H1 (cell line): ENCODE data around the gene HIC1. TPM values are rescaled to one million over a fixed set of nuclear protein-coding genes. Genes with fewer than 3 reads are reported as not detected.

ENCODE experiments used
- CTCF ChIA-PET: fragments of 300-600 bp; sonication (Branson Sonifier 250); formaldehyde crosslinking; loops from one replicate; lab custom pipeline; 2021; ENCODE audit not compliant: partially characterized antibody; lab: Charles Lee
- POLR2A ChIA-PET: fragments of 300-600 bp; sonication (Branson Sonifier 250); formaldehyde crosslinking; loops from one replicate; lab custom pipeline; 2021; ENCODE audit warnings: inconsistent platforms; ENCODE audit not compliant: partially characterized antibody; lab: Charles Lee
- DNase-seq, 2 experiments: peaks; one replicate each; pipeline versions ENCODE4 v3.0.0 to v3.0.0-alpha.2; 2010 to 2022; ENCODE audit warnings: low spot score in 2 of 2, low read depth in 1 of 2, mixed read lengths in 1 of 2
- FAIRE-seq: peaks from 2 replicates; lab custom pipeline; 2011; peaks lifted over from hg19 to GRCh38; lab: Jason Lieb, UNC
- H2AFZ ChIP-seq: 2 replicates; pipeline ENCODE4 v1.8.1; 2012; ENCODE audit warnings: low read length, inconsistent platforms
- H2AK5ac ChIP-seq: 2 replicates; pipeline ENCODE4 v1.6.1; 2013; ENCODE audit warnings: low read depth, low read length
- H2BK120ac ChIP-seq: replicated peaks from 2 replicates; pipeline ENCODE3; 2013; ENCODE audit warnings: low read depth, low read length, inconsistent platforms
- H2BK12ac ChIP-seq: 2 replicates; pipeline ENCODE4 v1.6.1; 2013; ENCODE audit warnings: low read depth, low read length
- H2BK15ac ChIP-seq: 2 replicates; pipeline ENCODE4 v1.6.1; 2013; ENCODE audit warnings: low read length
- H2BK20ac ChIP-seq: 2 replicates; pipeline ENCODE4 v1.6.1; 2013; ENCODE audit warnings: low read length
- H2BK5ac ChIP-seq: 2 replicates; pipeline ENCODE4 v1.6.1; 2013; ENCODE audit warnings: low read depth, low read length
- H3K14ac ChIP-seq: 2 replicates; pipeline ENCODE4 v1.6.1; 2013; ENCODE audit warnings: inconsistent platforms; ENCODE audit not compliant: insufficient read length
- H3K18ac ChIP-seq: 2 replicates; pipeline ENCODE4 v1.6.1; 2013; ENCODE audit warnings: low read length; ENCODE audit errors: extremely low read depth
- H3K23ac ChIP-seq: 2 replicates; pipeline ENCODE4 v1.6.1; 2013; ENCODE audit warnings: inconsistent platforms; ENCODE audit not compliant: insufficient read length
- H3K23me2 ChIP-seq: 2 replicates; pipeline ENCODE4 v1.6.1; 2013; ENCODE audit warnings: low read depth, low read length
- H3K27ac ChIP-seq: 2 replicates; pipeline ENCODE4 v1.6.1; 2011; ENCODE audit warnings: low read depth, low read length, inconsistent platforms
- H3K27me3 ChIP-seq, 4 experiments: replicated peaks in 1 of 4; 1 replicate in 1 of 4; 2 replicates in 3 of 4; pipeline versions ENCODE4 v1.6.1 to v1.8.1; 2011 to 2013; ENCODE audit warnings: low read length in 3 of 4, mild to moderate bottlenecking in 3 of 4, inconsistent platforms in 2 of 4, mixed read lengths in 2 of 4, moderate library complexity in 1 of 4; ENCODE audit not compliant: control insufficient read depth in 3 of 4, insufficient read depth in 3 of 4; ENCODE audit errors: extremely low read depth in 1 of 4
- H3K36me3 ChIP-seq, 4 experiments: 2 replicates each; pipeline versions ENCODE4 v1.6.1 to v1.8.1; 2011 to 2013; ENCODE audit warnings: mild to moderate bottlenecking in 4 of 4, low read length in 3 of 4, moderate library complexity in 2 of 4, control low read depth in 1 of 4, inconsistent platforms in 1 of 4; ENCODE audit not compliant: insufficient read depth in 4 of 4, control insufficient read depth in 2 of 4
- H3K4ac ChIP-seq: replicated peaks from 2 replicates; pipeline ENCODE3; 2013; ENCODE audit warnings: low read length, low read depth, mixed read lengths, inconsistent platforms; ENCODE audit not compliant: insufficient read length
- H3K4me1 ChIP-seq, 4 experiments: replicated peaks in 1 of 4; 1 replicate in 1 of 4; 2 replicates in 3 of 4; pipeline versions ENCODE4 v1.6.1 to v1.8.1; 2011 to 2013; ENCODE audit warnings: low read length in 3 of 4, inconsistent platforms in 2 of 4, mixed read lengths in 1 of 4; ENCODE audit not compliant: insufficient read depth in 4 of 4, control insufficient read depth in 3 of 4
- H3K4me2 ChIP-seq, 2 experiments: 2 replicates each; pipeline versions ENCODE4 v1.6.1 to v1.8.1; 2011 to 2013; ENCODE audit warnings: low read depth in 2 of 2, low read length in 2 of 2, control low read depth in 1 of 2, inconsistent platforms in 1 of 2, mild to moderate bottlenecking in 1 of 2; ENCODE audit not compliant: insufficient read depth in 1 of 2
- H3K4me3 ChIP-seq, 4 experiments: fragments of 200-600, 300-600 bp in 1 of 4; sonication (generic), shearing (Covaris generic), sonication (Bioruptor Twin) in 1 of 4; 2 replicates each; pipeline versions ENCODE4 v1.5.1 to v1.8.1; 2011 to 2016; ENCODE audit warnings: low read length in 4 of 4, low read depth in 3 of 4, control low read depth in 2 of 4, inconsistent platforms in 2 of 4, mild to moderate bottlenecking in 2 of 4, mixed read lengths in 1 of 4, moderate library complexity in 1 of 4; ENCODE audit not compliant: insufficient read depth in 2 of 4; ENCODE audit errors: extremely low read depth in 1 of 4
- H3K56ac ChIP-seq: replicated peaks from 2 replicates; pipeline ENCODE3; 2013; ENCODE audit warnings: low read depth, mild to moderate bottlenecking, mixed read lengths, low read length, inconsistent platforms; ENCODE audit not compliant: insufficient read length
- H3K79me1 ChIP-seq: 2 replicates; pipeline ENCODE4 v1.6.1; 2013; ENCODE audit warnings: low read depth, low read length, control low read depth
- H3K79me2 ChIP-seq, 2 experiments: 2 replicates each; pipeline versions ENCODE4 v1.6.1 to v1.8.1; 2012 to 2013; ENCODE audit warnings: low read length in 2 of 2, mild to moderate bottlenecking in 2 of 2, inconsistent platforms in 1 of 2; ENCODE audit not compliant: insufficient read depth in 2 of 2, control insufficient read depth in 1 of 2
- H3K9ac ChIP-seq, 4 experiments: replicated peaks in 1 of 4; 1 replicate in 1 of 4; 2 replicates in 3 of 4; pipeline versions ENCODE4 v1.6.1 to v1.8.1; 2011 to 2013; ENCODE audit warnings: low read depth in 3 of 4, low read length in 3 of 4, control low read depth in 2 of 4, mild to moderate bottlenecking in 2 of 4, moderate library complexity in 2 of 4, inconsistent platforms in 1 of 4; ENCODE audit errors: extremely low read depth in 1 of 4
- H3K9me3 ChIP-seq, 2 experiments: 2 replicates each; pipeline versions ENCODE4 v1.6.1 to v1.8.1; 2012 to 2013; ENCODE audit warnings: mild to moderate bottlenecking in 2 of 2, moderate library complexity in 2 of 2, control low read depth in 1 of 2, inconsistent platforms in 1 of 2, low read depth in 1 of 2, low read length in 1 of 2, mixed read lengths in 1 of 2; ENCODE audit not compliant: insufficient read depth in 2 of 2
- H4K20me1 ChIP-seq, 2 experiments: replicated peaks in 1 of 2; 2 replicates each; pipeline versions ENCODE3 to v1.8.1; 2011 to 2013; ENCODE audit warnings: inconsistent platforms in 2 of 2, low read length in 2 of 2, mild to moderate bottlenecking in 1 of 2; ENCODE audit not compliant: insufficient read depth in 2 of 2, control insufficient read depth in 1 of 2
- H4K5ac ChIP-seq: 2 replicates; pipeline ENCODE4 v1.6.1; 2013; ENCODE audit warnings: low read length, low read depth, mixed read lengths, inconsistent platforms; ENCODE audit not compliant: insufficient read length
- H4K8ac ChIP-seq: 2 replicates; pipeline ENCODE4 v1.8.0; 2013; ENCODE audit warnings: mild to moderate bottlenecking, moderate library complexity, low read length, inconsistent platforms; ENCODE audit not compliant: insufficient read depth; ENCODE audit errors: extremely low read depth
- H4K91ac ChIP-seq: replicated peaks from 2 replicates; pipeline ENCODE3; 2013; ENCODE audit warnings: low read length, mixed read lengths, inconsistent platforms; ENCODE audit not compliant: insufficient read length
- ATF2 ChIP-seq: IDR thresholded peaks from 2 replicates; pipeline ENCODE4 v1.6.1; 2012; ENCODE audit warnings: low read length, inconsistent platforms
- BACH1 ChIP-seq: IDR thresholded peaks from 2 replicates; pipeline ENCODE4 v1.6.1; 2012; ENCODE audit warnings: low read length, improper control_type of control experiment
- BRCA1 ChIP-seq: IDR thresholded peaks from 2 replicates; pipeline ENCODE4 v1.6.1; 2012; ENCODE audit warnings: low read depth, low read length, improper control_type of control experiment
- CHD1 ChIP-seq: IDR thresholded peaks from 2 replicates; pipeline ENCODE4 v1.6.1; 2012; ENCODE audit warnings: low read depth, low read length, improper control_type of control experiment
- EGR1 ChIP-seq: IDR thresholded peaks from 2 replicates; pipeline ENCODE4 v1.6.1; 2011; ENCODE audit warnings: low read depth, low read length, borderline replicate concordance
- FOSL1 ChIP-seq: IDR thresholded peaks from 2 replicates; pipeline ENCODE4 v1.6.1; 2011; ENCODE audit warnings: mild to moderate bottlenecking, low read depth, low read length, moderate library complexity; ENCODE audit not compliant: insufficient read depth
- GTF2F1 ChIP-seq: IDR thresholded peaks from 2 replicates; pipeline ENCODE4 v1.6.1; 2012; ENCODE audit warnings: low read depth, low read length, improper control_type of control experiment, borderline replicate concordance
- KDM5A ChIP-seq: fragments of 200-600 bp; IDR thresholded peaks from 2 replicates; pipeline ENCODE4 v1.7.1; 2012; ENCODE audit warnings: mild to moderate bottlenecking, low read length, inconsistent platforms, mixed read lengths
- POU5F1 ChIP-seq: IDR thresholded peaks from 2 replicates; pipeline ENCODE4 v1.6.1; 2011; ENCODE audit warnings: low read depth, mild to moderate bottlenecking, low read length, moderate library complexity
- RNF2 ChIP-seq: fragments of 200-900, 300-1000 bp; sonication (generic); IDR thresholded peaks from 2 replicates; pipeline ENCODE4 v1.7.1; 2016; ENCODE audit warnings: borderline replicate concordance, low read depth, mild to moderate bottlenecking, antibody characterized with exemption, low read length; ENCODE audit not compliant: poor library complexity, severe bottlenecking; ENCODE audit errors: missing control alignments
- SP1 ChIP-seq: IDR thresholded peaks from 2 replicates; pipeline ENCODE4 v1.6.1; 2011; ENCODE audit warnings: low read depth, low read length
- SP4 ChIP-seq: IDR thresholded peaks from 2 replicates; pipeline ENCODE4 v1.6.1; 2012; ENCODE audit warnings: low read length, inconsistent platforms
- ZNF274 ChIP-seq: IDR thresholded peaks from 2 replicates; pipeline ENCODE4 v1.7.0; 2012; ENCODE audit warnings: low read length, borderline replicate concordance; ENCODE audit errors: extremely low read depth
- WGBS, 2 experiments: shearing (Covaris generic) in 1 of 2; methylation state at CpG; one replicate each; pipeline versions ENCODE4 v1.1.6 to v1.1.7; 2013 to 2015; ENCODE audit warnings: low lambda C conversion rate in 2 of 2, mixed read lengths in 2 of 2, inconsistent platforms in 1 of 2, low coverage in 1 of 2, missing lambda C conversion rate in 1 of 2; ENCODE audit not compliant: insufficient replicate concordance in 2 of 2, insufficient coverage in 1 of 2, insufficient read length in 1 of 2; ENCODE audit errors: extremely low coverage in 1 of 2, missing lambda C conversion rate in 1 of 2; 5-methylcytosine and 5-hydroxymethylcytosine counted together
- polyA plus RNA-seq, 7 experiments: library from polyadenylated mRNA; depleted of rRNA in 3 of 7; stranded (reverse) in 5 of 7; unstranded in 2 of 7; fragments of >200 nt in 5 of 7; fragments of 200-250 nt in 2 of 7; gene quantifications; 1 replicate in 5 of 7; 2 replicates in 1 of 7; 4 replicates in 1 of 7; pipeline versions ENCODE4 v1.2.1 to v1.2.3, GENCODE V29; 2011 to 2013; ENCODE audit warnings: missing spikeins in 2 of 7, mixed read lengths in 2 of 7
- total RNA-seq: library from RNA; stranded (reverse); fragmentation: NEBNext Ultra II Directional; extraction: Animal tissue kit (Norgen Biotek cat#: 25700); gene quantifications from 2 replicates; pipeline ENCODE4 v1.2.1, GENCODE V29; 2021

Gene HIC1
- total and polyA plus RNA-seq, 2 of the 8 experiments (the other 6 are each of a cell fraction or from before 2014, with no cell fraction given): 0.06 to 0.09 TPM

- Histone ChIP-seq H2AK5ac (no peak overlapping the region), H3K9ac (no peak overlapping the region), H4K20me1 (no peaks in the 10 kb centered on the region), H3K79me1 (no peaks in the 10 kb centered on the region), H3K27me3 (no peaks in the 10 kb centered on the region), H2BK15ac (no peak overlapping the region), H3K9me3 (no peaks in the 10 kb centered on the region), H2BK5ac (no peak overlapping the region), H3K23me2 (no peaks in the 10 kb centered on the region), H3K36me3 (no peaks in the 10 kb centered on the region), H4K5ac (no peak overlapping the region), H4K91ac (no peak overlapping the region), H3K56ac (no peak overlapping the region), H3K18ac (no peak overlapping the region), H3K14ac (no peak overlapping the region), H3K23ac (no peak overlapping the region), H3K79me2 (no peaks in the 10 kb centered on the region), H4K8ac (no peak overlapping the region), H3K4ac (no peak overlapping the region), H2BK120ac (no peak overlapping the region), H3K4me3 (no peak overlapping the region), H3K27ac (no peak overlapping the region), H2BK20ac (no peak overlapping the region), H2AFZ (no peak overlapping the region), H3K4me1 (no peaks in the 10 kb centered on the region), H3K4me2 (no peak overlapping the region), H2BK12ac (no peak overlapping the region)
- ChIA-PET POLR2A (interaction anchor here (1.2 kb wide), 1 partner anchor 10 kb away, joined by 3 read pairs; no protein-coding TSS in a partner anchor), CTCF (interaction anchor here (1.5 kb wide), 1 partner anchor 9 kb away, joined by 3 read pairs; no protein-coding TSS in a partner anchor)
- WGBS, 2 experiments: 95% methylated on average over 5 of the region's 5 CpGs; no CpG with 5 or more reads in 1 of the 2 experiments
- no peak for DNase-seq
- no peak for FAIRE-seq
- TF ChIP-seq POU5F1 (no peak), SP4 (no peak), BACH1 (no peak), EGR1 (no peak), FOSL1 (no peak), RNF2 (no peak), CHD1 (no peak), ATF2 (no peak), KDM5A (no peak), ZNF274 (no peak), GTF2F1 (no peak), BRCA1 (no peak), SP1 (no peak)
These were observed 56.8 kb downstream of the HIC1 start for GRCh38 chr17:2111691-2112090.
